IgD-negative memory B cell (primary cell): Measurements from ENCODE around the gene ABR. TPM values are rescaled to one million over a fixed set of nuclear protein-coding genes. Genes with fewer than 3 reads are reported as not detected.

Source experiments
- H3K27ac Mint-ChIP-seq, 3 donors: one replicate each; pipeline ENCODE4 v1.8.0; 2020 to 2022; ENCODE audit warnings: mild to moderate bottlenecking in 3 of 3, mixed read lengths in 3 of 3, moderate library complexity in 1 of 3
- H3K27me3 Mint-ChIP-seq: one replicate; pipeline ENCODE4 v1.8.0; 2021; ENCODE audit warnings: mixed read lengths
- H3K36me3 Mint-ChIP-seq: one replicate; pipeline ENCODE4 v1.8.0; 2020; ENCODE audit warnings: mild to moderate bottlenecking, mixed read lengths
- H3K4me1 Mint-ChIP-seq, 3 donors: one replicate each; pipeline ENCODE4 v1.8.0; 2020 to 2022; ENCODE audit warnings: mixed read lengths in 3 of 3, mild to moderate bottlenecking in 1 of 3
- H3K4me3 Mint-ChIP-seq, 4 donors: one replicate each; pipeline ENCODE4 v1.8.0; 2020 to 2022; ENCODE audit warnings: mild to moderate bottlenecking in 4 of 4, mixed read lengths in 4 of 4, moderate library complexity in 3 of 4
- H3K9me3 Mint-ChIP-seq, 3 donors: one replicate each; pipeline ENCODE4 v1.8.0; 2020 to 2021; ENCODE audit warnings: mixed read lengths in 3 of 3, mild to moderate bottlenecking in 1 of 3
- polyA plus RNA-seq: library from polyadenylated mRNA; unstranded; fragments of 300-500 nt; fragmentation: Illumina TruSeq; gene quantifications from one replicate; pipeline ENCODE4 v1.2.3, GENCODE V29; 2021

ABR gene
- polyA plus RNA-seq, 1 donor from 2014 or later = 19.2 TPM

DNA sequence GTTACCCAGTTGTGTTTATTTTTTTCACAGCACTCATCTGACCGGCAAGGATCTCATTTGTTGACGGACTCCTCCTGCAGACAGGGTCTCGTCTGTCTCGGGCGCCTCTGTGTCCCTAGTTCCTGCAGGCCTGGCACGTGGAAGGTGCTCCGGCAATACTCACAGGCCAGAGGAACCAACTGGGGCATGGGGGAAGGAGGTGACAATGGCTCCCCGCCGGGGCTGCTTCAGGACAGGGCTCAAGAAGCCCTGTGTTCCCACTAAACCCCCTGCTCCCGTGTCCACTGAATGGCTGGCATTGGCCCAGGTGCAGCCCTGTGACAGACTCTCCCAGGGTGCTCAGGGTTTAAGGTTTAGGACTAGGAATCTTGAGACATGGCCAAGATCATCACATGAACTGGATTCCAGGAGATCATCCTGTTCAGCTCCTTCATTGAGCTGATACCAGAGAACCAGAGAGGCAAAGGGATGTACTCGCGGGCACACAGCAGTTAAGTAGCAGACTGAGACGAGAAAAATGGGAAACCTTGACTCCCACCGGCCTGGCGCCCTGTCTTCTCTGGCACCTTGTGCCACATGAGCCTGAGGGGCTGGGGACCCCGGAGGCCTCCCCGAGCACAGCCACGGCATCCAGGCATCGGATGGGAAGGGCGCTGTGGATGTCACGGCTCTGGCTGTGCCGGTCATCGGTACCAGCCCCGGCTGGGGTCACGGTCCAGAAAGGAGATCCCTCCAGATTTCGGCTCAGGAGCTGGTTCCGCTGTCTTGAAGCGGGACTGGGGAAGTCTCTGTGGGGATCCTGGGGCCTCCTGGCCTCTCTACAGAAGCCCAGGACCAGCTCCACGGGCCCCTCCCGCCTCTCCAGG is 153.8 kb downstream of the ABR start:
- H3K4me1 Mint-ChIP-seq = peaks cover 0 to 2% (median 0%) of the 10 kb centered on the region in 3 donors
- no peak overlapping the region for H3K27ac Mint-ChIP-seq
- no peak overlapping the region for H3K4me3 Mint-ChIP-seq
- no peaks in the 10 kb centered on the region for H3K9me3 Mint-ChIP-seq
- H3K27me3 Mint-ChIP-seq = no peaks in the 10 kb centered on the region
- H3K36me3 Mint-ChIP-seq = peaks cover 5% of the 10 kb centered on the region

DNA sequence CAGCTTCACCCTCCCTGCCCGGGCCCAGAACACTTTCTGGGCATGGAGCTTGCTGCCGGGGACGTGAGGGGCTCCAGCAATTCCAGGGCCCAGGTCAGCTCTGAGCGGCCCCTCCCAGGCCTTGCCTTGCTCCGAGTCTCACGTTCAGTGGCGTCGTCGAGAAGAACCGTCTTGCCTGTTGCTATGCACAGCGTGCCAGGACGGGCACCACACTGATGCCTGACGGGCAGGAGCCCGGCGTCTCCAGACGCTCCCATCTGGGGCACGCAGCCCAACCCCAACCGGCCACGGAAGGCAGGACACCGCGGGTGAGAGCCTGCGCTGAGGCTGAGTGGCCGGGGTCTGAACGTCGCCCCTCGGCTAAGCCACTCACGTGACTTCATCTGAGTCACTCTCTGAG is 155.7 kb downstream of the ABR start:
- H3K36me3 Mint-ChIP-seq = peaks cover 5% of the 10 kb centered on the region
- H3K27me3 Mint-ChIP-seq = no peaks in the 10 kb centered on the region
- no peaks in the 10 kb centered on the region for H3K9me3 Mint-ChIP-seq
- H3K27ac Mint-ChIP-seq = peak overlapping the region in 1 of 3 donors; percentile 39
- H3K4me3 Mint-ChIP-seq = no peak overlapping the region
- H3K4me1 Mint-ChIP-seq = peaks cover 0 to 2% (median 0%) of the 10 kb centered on the region in 3 donors

DNA sequence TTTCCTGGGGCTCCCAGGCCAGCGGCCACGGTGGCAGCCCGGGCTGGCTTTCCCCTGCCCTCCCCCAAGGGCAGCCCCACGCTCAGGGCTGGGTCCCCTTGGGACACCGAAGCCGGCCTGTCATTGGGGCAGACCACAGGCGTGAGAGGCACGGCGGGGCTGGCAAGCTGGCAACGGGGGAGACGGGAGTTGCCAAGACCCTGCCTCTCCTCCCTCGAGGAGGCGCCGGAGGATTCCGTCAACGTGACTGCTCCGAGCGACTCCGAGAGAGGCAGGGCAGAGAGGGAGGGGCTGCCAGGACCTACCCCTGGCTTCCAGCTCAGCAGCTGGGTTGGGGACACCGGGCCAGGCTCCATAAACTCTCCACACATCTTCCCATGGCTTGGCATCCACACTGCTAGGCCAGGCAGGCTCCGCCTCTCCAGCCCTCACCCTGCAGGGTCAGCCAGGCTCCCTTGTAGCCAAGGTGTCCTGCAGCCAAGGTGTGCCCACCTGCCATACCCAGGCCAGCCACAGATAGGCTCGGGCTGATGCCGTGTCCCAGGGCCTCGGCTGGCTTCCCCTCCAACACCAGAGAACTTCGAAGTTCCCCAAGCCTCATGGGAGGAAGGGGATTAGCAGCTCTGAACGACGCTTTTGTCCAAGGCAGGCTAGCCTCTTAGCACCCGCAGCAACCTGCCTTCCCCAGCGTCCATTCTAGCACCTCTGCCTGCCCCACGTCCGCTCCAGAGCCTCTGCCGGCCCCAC is 157.3 kb downstream of the ABR start:
- no peaks in the 10 kb centered on the region for H3K9me3 Mint-ChIP-seq
- peaks cover 5% of the 10 kb centered on the region for H3K36me3 Mint-ChIP-seq
- H3K4me1 Mint-ChIP-seq = peaks cover 0 to 2% (median 0%) of the 10 kb centered on the region in 3 donors
- H3K27me3 Mint-ChIP-seq = no peaks in the 10 kb centered on the region
- no peak overlapping the region for H3K4me3 Mint-ChIP-seq
- H3K27ac Mint-ChIP-seq = no peak overlapping the region

DNA sequence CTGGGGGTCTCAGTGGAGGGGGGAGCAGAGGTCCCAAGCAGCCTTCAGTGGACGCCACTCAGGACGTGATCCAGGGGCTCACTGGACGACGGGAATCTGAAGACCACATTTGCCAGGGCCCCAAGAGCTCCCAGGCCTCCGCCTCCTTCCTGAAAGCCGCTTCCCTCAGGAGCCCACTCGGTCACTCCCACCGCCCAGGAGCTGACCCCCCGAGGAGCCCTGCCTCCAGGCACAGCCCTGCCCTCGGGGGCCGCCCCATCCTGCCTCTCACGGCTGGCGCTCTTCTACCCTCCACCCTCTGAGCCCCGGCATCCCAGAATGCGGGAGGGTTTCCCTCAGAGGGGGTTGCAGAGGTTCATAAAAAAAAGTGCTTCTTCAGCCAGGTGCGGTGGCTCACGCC is 158.6 kb downstream of the ABR start:
- Mint-ChIP-seq H3K9me3 (no peaks in the 10 kb centered on the region), H3K4me3 (no peak overlapping the region), H3K27me3 (no peaks in the 10 kb centered on the region), H3K4me1 (peaks cover 0 to 2% (median 0%) of the 10 kb centered on the region in 3 donors), H3K36me3 (peaks cover 5% of the 10 kb centered on the region), H3K27ac (no peak overlapping the region)

DNA sequence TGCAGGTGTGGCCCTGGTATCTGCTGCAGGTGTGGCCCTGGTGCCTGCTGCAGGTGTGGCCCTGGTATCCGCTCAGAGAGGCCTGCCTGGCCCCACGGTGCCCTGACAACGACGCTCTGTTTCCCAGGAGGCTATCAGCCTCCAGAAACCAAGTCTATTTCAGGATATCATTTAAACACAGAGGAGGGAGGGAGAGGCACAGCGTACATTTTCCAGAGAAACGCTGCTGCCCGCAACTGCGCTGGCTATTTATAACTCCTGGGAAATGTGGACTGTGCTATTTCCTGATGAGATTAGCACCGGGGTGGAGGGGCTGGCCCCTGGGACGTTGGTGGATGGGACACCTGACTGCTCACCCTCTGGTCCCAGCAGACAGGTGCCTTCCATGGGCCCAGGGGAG is 160.3 kb downstream of the ABR start:
- no peaks in the 10 kb centered on the region for H3K9me3 Mint-ChIP-seq
- no peak overlapping the region for H3K4me3 Mint-ChIP-seq
- H3K27me3 Mint-ChIP-seq = no peaks in the 10 kb centered on the region
- H3K36me3 Mint-ChIP-seq = peaks cover 4% of the 10 kb centered on the region
- no peaks in the 10 kb centered on the region for H3K4me1 Mint-ChIP-seq
- H3K27ac Mint-ChIP-seq = no peak overlapping the region

DNA sequence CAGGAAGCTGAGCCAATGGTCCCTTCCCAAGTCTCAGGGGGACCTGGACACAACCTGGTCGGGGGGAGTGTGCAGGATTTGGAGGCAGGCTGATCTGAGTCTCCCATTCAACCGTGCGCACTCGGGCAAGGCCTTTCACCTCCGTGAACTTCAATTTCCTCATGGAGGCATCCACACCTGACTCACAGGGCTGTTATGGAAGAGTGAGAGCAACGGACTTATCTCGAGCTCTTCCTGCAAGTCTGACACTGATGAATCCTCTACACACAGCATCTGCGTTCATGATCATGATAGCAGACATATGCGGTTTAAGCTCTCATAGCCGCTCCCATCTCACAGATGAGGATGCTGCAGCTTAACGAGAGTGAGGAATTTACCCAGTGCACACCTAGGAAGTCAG is 161.2 kb downstream of the ABR start:
- H3K4me3 Mint-ChIP-seq = no peak overlapping the region

DNA sequence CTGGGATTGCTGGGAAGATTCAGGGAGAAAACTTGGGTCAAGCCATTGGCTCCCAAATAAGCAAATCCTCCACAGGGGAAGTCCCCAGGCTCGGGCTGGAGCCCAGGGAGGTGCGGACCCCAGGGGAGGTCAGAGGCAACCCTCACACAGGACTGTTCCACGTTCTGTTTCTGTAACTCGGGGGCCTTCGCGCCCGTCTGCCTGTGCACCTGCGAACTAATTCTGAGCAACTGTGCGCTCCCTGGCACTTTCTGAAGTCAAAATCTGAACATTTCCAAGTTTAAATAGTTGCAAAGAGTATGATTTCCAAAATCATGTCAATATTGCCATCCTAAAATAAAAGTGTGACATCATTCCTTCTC is 166.1 kb downstream of the ABR start:
- Mint-ChIP-seq H3K27ac (peak overlapping the region in 1 of 3 donors; percentile 82), H3K9me3 (no peaks in the 10 kb centered on the region), H3K4me1 (peaks cover 0 to 2% (median 0%) of the 10 kb centered on the region in 3 donors), H3K36me3 (peaks cover 4% of the 10 kb centered on the region), H3K4me3 (no peak overlapping the region), H3K27me3 (no peaks in the 10 kb centered on the region)

More for the DNA sequence above, 161.2 kb downstream of the ABR start:
- H3K36me3 Mint-ChIP-seq = peaks cover 4% of the 10 kb centered on the region
- H3K4me1 Mint-ChIP-seq = no peaks in the 10 kb centered on the region
- H3K9me3 Mint-ChIP-seq = no peaks in the 10 kb centered on the region
- no peaks in the 10 kb centered on the region for H3K27me3 Mint-ChIP-seq
- no peak overlapping the region for H3K27ac Mint-ChIP-seq

DNA sequence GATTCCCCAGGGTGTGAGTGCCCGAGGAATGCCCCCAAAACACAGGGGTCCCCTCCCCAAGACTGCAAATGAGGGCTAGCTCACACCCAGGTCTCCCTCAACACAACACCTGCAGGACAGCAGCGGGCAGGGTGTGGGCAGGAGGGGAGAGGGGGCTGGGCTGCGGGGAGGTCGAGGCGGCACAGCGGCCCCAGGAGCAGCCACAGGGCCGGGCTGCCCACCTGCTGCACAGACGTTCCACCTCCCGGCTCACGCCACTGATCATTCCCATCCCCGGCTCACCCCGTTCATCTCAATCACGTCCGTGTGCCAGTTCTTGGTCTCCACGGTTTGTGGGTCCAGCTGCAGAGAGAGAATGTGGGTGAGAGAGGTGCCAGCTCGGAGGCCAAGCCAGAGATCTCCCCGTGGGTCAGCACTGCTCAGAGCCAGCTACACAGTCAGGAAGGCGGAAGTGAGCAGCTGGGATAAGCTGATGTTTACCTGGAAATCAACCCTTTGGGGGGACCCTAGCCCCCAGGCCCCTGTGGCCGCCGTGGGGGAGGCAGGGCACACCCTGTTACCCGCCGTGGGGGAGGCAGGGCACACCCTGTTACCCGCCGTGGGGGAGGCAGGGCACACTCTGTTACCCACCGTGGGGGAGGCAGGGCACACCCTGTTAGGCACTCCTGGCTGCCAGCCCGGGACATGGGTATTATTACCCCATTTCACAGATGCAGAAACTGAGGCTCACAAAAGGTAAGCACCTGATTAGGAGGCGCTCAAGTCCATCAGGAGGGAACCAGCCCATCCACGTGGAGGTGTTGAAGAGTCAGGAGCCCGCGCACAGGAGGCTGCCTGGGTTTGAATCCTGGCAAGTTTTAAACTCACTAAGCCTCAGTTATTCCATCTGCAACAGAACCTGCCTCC is 166.7 kb downstream of the ABR start:
- H3K27me3 Mint-ChIP-seq = no peaks in the 10 kb centered on the region
- H3K27ac Mint-ChIP-seq = no peak overlapping the region
- H3K9me3 Mint-ChIP-seq = no peaks in the 10 kb centered on the region
- peaks cover 0 to 2% (median 0%) of the 10 kb centered on the region in 3 donors for H3K4me1 Mint-ChIP-seq
- H3K36me3 Mint-ChIP-seq = peaks cover 4% of the 10 kb centered on the region
- H3K4me3 Mint-ChIP-seq = no peak overlapping the region

DNA sequence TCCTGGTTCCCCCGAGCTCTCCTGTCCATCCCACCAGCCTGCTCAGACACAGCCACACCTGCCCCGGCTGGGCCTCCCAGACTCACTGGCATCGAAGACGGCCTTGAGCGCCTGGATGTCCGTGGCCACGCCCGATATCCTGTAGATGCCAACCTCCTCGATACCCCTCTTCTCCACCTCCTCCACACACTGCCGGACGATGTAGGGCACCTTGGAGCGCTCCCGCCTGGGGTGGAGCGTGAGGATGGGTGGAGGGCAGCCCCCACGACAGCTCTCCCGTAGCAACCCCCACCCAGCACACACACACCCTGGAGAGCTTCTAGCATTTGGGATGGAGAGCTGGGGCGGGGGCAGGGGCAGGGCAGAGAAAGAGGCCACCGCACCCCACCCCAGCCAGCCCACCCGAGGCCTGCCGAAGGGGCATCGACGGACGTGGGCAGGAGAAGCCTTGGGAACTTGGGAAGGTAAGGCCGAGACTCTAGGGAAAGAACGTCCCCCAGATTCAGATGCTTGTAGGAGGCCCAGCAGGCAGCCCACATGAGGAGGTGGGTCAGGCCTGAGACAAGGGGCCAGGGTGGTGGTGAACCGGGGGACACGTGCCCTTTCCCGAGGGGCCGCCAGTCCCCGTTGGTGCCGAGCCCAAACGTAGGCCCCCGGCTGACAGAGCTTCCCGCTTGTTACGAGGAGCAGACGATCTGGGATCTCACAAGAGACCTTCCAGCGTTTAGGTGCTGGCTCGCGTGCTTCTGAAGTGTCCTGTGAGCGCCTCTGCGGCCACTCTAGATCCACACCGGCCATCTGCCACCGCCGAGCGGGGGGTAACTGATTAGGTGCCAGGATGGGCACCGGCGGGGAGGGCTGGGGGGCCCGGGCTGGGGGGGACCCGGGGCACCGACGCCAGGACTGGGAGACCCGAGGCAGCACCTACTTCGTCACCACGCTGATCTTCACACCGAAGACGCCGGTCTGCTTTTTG is 167.7 kb downstream of the ABR start:
- Mint-ChIP-seq H3K27ac (peak overlapping the region in 1 of 3 donors; percentile 14), H3K27me3 (no peaks in the 10 kb centered on the region), H3K4me3 (no peak overlapping the region), H3K9me3 (no peaks in the 10 kb centered on the region), H3K4me1 (peaks cover 0 to 2% (median 0%) of the 10 kb centered on the region in 3 donors), H3K36me3 (peaks cover 4% of the 10 kb centered on the region)

DNA sequence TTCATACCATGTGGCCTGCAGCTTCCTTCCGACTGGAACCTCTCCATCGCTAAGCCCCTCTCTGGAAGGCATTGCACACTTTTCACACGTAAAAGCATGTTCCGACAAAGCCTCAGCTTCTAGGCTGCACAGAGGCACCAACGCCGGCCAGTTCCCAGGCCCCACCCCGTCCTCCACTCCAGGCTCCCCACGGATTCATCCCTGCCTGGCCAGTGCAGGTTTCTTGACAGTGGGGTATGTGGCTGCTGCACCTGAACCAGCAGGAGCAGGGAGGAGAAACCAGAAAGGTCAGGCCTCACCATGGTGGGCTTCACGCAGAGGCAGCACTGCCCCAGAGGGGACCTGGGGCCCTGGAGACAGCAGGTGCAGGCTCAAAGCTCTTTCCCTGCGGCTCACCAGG is 168.6 kb downstream of the ABR start:
- no peak overlapping the region for H3K4me3 Mint-ChIP-seq
- no peaks in the 10 kb centered on the region for H3K27me3 Mint-ChIP-seq
- peaks cover 0 to 2% (median 0%) of the 10 kb centered on the region in 3 donors for H3K4me1 Mint-ChIP-seq
- peaks cover 4% of the 10 kb centered on the region for H3K36me3 Mint-ChIP-seq
- H3K9me3 Mint-ChIP-seq = no peaks in the 10 kb centered on the region
- no peak overlapping the region for H3K27ac Mint-ChIP-seq

DNA sequence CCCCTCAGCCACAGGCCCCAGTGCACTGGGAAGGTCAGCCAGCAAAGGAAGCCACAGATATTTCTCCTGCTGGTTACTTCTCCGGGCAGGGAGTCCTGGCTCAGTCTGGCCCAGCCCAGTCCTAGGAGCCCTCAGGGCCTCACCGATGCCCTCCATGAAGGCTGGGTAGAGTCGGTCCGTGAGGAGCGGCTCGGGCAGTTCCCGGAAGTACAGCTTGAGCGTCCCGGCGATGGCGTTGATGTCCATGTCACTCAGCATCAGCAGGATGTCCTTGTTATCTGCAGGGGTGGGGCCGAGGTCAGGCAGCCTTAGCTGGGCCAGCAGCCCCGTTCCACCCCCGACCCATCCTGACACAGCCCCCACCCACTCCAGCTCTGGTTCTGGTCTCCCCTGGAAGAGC is 169.2 kb downstream of the ABR start:
- no peaks in the 10 kb centered on the region for H3K36me3 Mint-ChIP-seq
- no peaks in the 10 kb centered on the region for H3K9me3 Mint-ChIP-seq
- no peaks in the 10 kb centered on the region for H3K27me3 Mint-ChIP-seq
- peaks cover 0 to 2% (median 0%) of the 10 kb centered on the region in 3 donors for H3K4me1 Mint-ChIP-seq
- no peak overlapping the region for H3K27ac Mint-ChIP-seq
- no peak overlapping the region for H3K4me3 Mint-ChIP-seq

DNA sequence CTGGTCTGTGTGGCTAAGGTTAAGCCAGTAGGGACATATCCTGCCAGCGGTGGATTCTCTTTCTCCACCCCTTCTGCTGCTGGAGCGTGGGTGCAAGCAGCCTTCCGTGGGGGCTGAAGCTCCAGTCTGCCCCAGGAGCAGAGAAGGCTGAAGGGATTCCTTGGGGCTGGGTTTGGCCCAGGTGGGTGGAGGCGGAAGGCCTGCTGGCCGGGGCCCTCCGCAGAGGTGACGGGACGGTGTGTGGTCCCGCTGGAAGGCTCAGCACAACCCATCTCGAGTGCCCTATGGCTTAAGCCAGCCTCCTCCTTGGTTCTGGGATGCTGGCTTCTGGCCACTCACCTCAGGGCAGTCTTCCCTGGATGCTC is 169.7 kb downstream of the ABR start:
- peaks cover 0 to 2% (median 0%) of the 10 kb centered on the region in 3 donors for H3K4me1 Mint-ChIP-seq
- no peak overlapping the region for H3K4me3 Mint-ChIP-seq
- H3K27ac Mint-ChIP-seq = no peak overlapping the region
- no peaks in the 10 kb centered on the region for H3K36me3 Mint-ChIP-seq
- H3K9me3 Mint-ChIP-seq = no peaks in the 10 kb centered on the region
- no peaks in the 10 kb centered on the region for H3K27me3 Mint-ChIP-seq

DNA sequence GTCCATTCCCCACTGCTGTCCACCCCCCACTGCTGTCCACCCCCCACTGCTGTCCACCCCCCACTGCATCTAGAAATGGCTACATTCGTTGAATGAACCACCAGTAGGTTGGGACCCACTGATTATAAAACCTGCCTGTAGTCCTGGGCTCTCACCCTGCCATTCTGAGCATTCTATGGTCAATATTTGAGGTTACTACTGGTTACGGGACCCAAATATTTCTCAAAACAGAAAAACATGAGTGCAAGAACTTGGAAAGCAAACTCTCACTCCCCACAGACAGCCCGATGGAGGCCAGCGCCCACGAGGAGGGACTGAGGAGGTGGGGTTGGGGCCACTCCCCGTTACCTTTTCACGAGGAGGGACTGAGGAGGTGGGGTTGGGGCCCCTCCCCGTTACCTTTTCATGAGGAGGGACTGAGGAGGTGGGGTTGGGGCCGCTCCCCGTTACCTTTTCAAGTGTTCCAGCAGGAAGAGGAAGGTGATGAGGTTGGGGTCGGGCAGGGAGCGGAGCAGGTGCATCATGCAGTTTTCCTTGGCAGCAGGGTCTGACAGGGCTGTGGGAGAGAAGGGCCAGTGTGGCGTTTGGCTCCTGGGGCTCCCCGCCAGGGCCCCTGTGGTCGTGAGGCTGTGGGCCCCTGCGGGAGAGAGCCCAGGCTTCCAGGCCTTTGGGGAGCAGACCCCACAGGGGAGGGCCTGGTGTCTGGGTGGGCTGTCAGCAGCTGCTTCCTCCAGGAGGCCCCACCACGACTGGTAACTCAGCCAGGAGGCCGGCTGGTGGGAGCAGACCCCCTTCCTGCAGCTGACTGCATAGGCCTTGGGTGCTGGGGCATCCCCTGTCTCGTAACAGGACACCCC is 170.3 kb downstream of the ABR start:
- Mint-ChIP-seq H3K27ac (no peak overlapping the region), H3K4me3 (no peak overlapping the region), H3K4me1 (peaks cover 0 to 2% (median 0%) of the 10 kb centered on the region in 3 donors), H3K27me3 (no peaks in the 10 kb centered on the region), H3K9me3 (no peaks in the 10 kb centered on the region), H3K36me3 (no peaks in the 10 kb centered on the region)
